Fibroblast of the aortic adventitia (primary cell): Measurements from ENCODE around the gene RBP4. TPM values are rescaled to one million over a fixed set of nuclear protein-coding genes. Genes with fewer than 3 reads are reported as not detected.
A peak's percentile ranks its signal among the peaks of the same experiment; 100 is the strongest.
"Not testable (repeated sequence)": the region's sequence is repeated elsewhere in the genome, so short reads cannot be mapped to it uniquely, and the experiment has no call there.

ENCODE experiments used
- DNase-seq: peaks from one replicate; pipeline ENCODE4 v3.0.0-alpha.2; 2010; ENCODE audit warnings: low read depth
- H3K4me3 ChIP-seq: 2 replicates; pipeline ENCODE4 v1.5.1; 2011; ENCODE audit warnings: low read depth, mild to moderate bottlenecking, control low read depth, low read length, moderate library complexity
- total RNA-seq: library from RNA; depleted of rRNA; stranded (reverse); fragments of >200 nt; gene quantifications from 2 replicates; pipeline ENCODE4 v1.2.3, GENCODE V29; 2012; ENCODE audit warnings: low replicate concordance
- TF ChIP-seq, protein P1 (sequence below): IDR thresholded peaks from 2 replicates; pipeline ENCODE4 v1.5.1; 2011; ENCODE audit warnings: mild to moderate bottlenecking, low read length, control low read depth, inconsistent platforms; ENCODE audit not compliant: insufficient read depth

Gene RBP4
- total RNA-seq, 1 donor, result 1.9 TPM

DNA sequence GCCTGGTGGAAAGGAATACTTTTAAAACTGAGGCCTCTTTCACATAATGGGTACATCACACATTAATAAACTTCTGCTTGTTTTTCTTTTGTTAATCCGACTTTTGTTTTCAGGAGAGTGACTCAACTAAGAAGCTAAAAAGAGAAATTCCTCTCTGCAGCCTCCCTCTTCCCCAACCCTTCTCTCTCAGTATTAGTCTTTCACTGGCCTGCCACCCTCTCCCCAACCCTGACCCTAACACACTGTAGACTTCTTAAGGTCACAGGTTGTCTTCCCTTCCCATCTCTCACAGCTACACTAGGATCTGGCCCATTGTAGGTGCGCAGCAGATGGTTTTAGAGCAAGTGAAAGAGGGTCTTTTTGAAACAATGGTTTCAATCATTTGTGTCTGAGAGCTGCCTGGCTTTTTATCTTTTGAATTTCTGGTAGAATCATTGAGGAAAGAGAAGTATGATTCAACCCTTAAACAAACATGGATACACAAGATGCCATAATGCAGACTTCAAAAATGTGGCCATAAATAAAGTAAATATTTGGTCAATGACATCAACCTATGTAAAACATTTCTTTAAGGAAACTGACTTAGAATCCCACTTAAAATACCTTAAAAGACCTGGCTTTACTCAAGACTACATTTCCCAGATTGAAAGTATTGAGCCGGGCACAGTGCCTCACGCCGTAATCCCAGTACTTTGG, 52.5 kb downstream of the RBP4 start:
- DNase-seq, result peak; percentile 23
- no peak overlapping the region for H3K4me3 ChIP-seq
- TF ChIP-seq, protein P1, sequence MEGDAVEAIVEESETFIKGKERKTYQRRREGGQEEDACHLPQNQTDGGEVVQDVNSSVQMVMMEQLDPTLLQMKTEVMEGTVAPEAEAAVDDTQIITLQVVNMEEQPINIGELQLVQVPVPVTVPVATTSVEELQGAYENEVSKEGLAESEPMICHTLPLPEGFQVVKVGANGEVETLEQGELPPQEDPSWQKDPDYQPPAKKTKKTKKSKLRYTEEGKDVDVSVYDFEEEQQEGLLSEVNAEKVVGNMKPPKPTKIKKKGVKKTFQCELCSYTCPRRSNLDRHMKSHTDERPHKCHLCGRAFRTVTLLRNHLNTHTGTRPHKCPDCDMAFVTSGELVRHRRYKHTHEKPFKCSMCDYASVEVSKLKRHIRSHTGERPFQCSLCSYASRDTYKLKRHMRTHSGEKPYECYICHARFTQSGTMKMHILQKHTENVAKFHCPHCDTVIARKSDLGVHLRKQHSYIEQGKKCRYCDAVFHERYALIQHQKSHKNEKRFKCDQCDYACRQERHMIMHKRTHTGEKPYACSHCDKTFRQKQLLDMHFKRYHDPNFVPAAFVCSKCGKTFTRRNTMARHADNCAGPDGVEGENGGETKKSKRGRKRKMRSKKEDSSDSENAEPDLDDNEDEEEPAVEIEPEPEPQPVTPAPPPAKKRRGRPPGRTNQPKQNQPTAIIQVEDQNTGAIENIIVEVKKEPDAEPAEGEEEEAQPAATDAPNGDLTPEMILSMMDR, result no peak

- TF ChIP-seq, protein P1, result no peak
- DNase-seq, result no peak
- no peak overlapping the region for H3K4me3 ChIP-seq
Observed at GRCh38 chr10:93547522-93547921, 53.5 kb downstream of the RBP4 start.

GRCh38 chr10:93546995-93547394, 54.0 kb downstream of the RBP4 start:
- H3K4me3 ChIP-seq, DNase-seq: not testable (repeated sequence)

DNA sequence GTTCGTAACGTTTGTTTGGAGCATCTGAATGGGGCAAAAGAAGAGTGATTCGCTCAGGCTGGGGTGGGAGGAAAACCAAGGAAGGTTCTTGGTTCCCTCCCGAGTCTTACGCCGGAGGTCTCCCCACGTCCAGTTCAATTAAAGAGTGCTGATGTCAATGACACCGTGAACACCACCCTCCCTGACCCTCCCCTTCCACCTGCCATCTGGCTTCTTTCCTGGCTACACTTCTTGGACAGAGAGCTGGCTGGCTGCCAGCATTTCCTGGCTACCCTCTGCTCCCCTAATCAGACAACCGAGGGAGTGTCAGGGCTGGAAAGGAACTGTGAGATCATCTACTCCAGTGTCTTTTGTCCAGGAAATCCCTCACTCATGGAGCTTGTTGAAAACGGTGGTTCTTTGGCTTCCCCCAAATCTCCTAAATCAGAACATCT, 58.7 kb downstream of the RBP4 start:
- DNase-seq, result peak; percentile 68
- H3K4me3 ChIP-seq, result peak overlapping the region; percentile 49
- TF ChIP-seq, protein P1, result no peak

Other genes with a start within 250 kb of the RBP4 start
- 381 and 408 TPM in 2 replicates for gene MYOF, start 118.9 kb downstream of the RBP4 start, total RNA-seq
- 2.7 and 36.9 TPM in 2 replicates for gene CEP55, start 104.6 kb downstream of the RBP4 start, total RNA-seq
- not detected in 2 replicates for gene FFAR4, start 34.6 kb downstream of the RBP4 start, total RNA-seq
- not detected in 2 replicates for gene PDE6C, start 11.3 kb upstream of the RBP4 start, total RNA-seq
- gene FRA10AC1, start 101.4 kb upstream of the RBP4 start, total RNA-seq, result 9.6 and 11.3 TPM in 2 replicates
- 0.16 and 0.18 TPM in 2 replicates for gene LGI1, start 156.7 kb upstream of the RBP4 start, total RNA-seq